CD14-positive monocyte (primary cell): Measurements from ENCODE around the gene SULT1B1. TPM values are rescaled to one million over a fixed set of nuclear protein-coding genes. Genes with fewer than 3 reads are reported as not detected.

Source experiments
- DNase-seq, 3 donors: peaks; one replicate each; pipeline ENCODE4 v3.0.0-alpha.2; 2011 to 2022
- H2AFZ ChIP-seq: 2 replicates; pipeline ENCODE4 v1.6.0; 2012; ENCODE audit warnings: mild to moderate bottlenecking, low read depth, low read length, inconsistent platforms; ENCODE audit not compliant: insufficient read depth, poor library complexity, severe bottlenecking
- H3K27ac ChIP-seq, 2 donors: 1 replicate in 1 of 2; 2 replicates in 1 of 2; pipeline ENCODE4 v1.5.1; 2012 to 2013; ENCODE audit warnings: low read length in 2 of 2, control low read depth in 1 of 2, inconsistent platforms in 1 of 2, low read depth in 1 of 2, mild to moderate bottlenecking in 1 of 2
- H3K27me3 ChIP-seq, 2 donors: one replicate each; pipeline versions ENCODE4 v1.6.0 to v1.6.1; 2011 to 2013; ENCODE audit warnings: low read length in 2 of 2; ENCODE audit not compliant: control insufficient read depth in 2 of 2, insufficient read depth in 2 of 2
- H3K36me3 ChIP-seq, 2 donors: replicated peaks in 1 of 2; 1 replicate in 1 of 2; 2 replicates in 1 of 2; pipeline versions ENCODE4 v1.5.1 to v1.6.1; 2012 to 2013; ENCODE audit warnings: low read length in 2 of 2, control low read depth in 1 of 2, inconsistent platforms in 1 of 2, mild to moderate bottlenecking in 1 of 2; ENCODE audit not compliant: insufficient read depth in 2 of 2, control insufficient read depth in 1 of 2
- H3K4me1 ChIP-seq, 2 donors: 1 replicate in 1 of 2; 2 replicates in 1 of 2; pipeline versions ENCODE4 v1.5.1 to v1.6.1; 2012 to 2013; ENCODE audit warnings: low read length in 2 of 2, control low read depth in 1 of 2, inconsistent platforms in 1 of 2, mild to moderate bottlenecking in 1 of 2, moderate library complexity in 1 of 2; ENCODE audit not compliant: insufficient read depth in 2 of 2, control insufficient read depth in 1 of 2
- H3K4me2 ChIP-seq: replicated peaks from 2 replicates; pipeline ENCODE3; 2012; ENCODE audit warnings: low read length, moderate library complexity, mild to moderate bottlenecking; ENCODE audit not compliant: poor library complexity, severe bottlenecking; ENCODE audit errors: extremely low read depth
- H3K4me3 ChIP-seq, 3 experiments: fragments of 200-600 bp in 1 of 3; sonication (generic) in 1 of 3; replicated peaks in 1 of 3; 1 replicate in 2 of 3; 2 replicates in 1 of 3; pipeline ENCODE4 v1.5.1; 2011 to 2013; ENCODE audit warnings: low read length in 3 of 3, mild to moderate bottlenecking in 3 of 3, control low read depth in 2 of 3, low read depth in 2 of 3, inconsistent platforms in 1 of 3, moderate library complexity in 1 of 3
- H3K79me2 ChIP-seq: 2 replicates; pipeline ENCODE4 v1.6.0; 2012; ENCODE audit warnings: mild to moderate bottlenecking, control low read depth, inconsistent platforms, low read length, moderate library complexity; ENCODE audit not compliant: insufficient read depth
- H3K9ac ChIP-seq: 2 replicates; pipeline ENCODE4 v1.6.0; 2017; ENCODE audit warnings: low read length, mild to moderate bottlenecking; ENCODE audit not compliant: insufficient read depth, poor library complexity, severe bottlenecking
- H3K9me3 ChIP-seq, 2 donors: replicated peaks in 1 of 2; 1 replicate in 1 of 2; 2 replicates in 1 of 2; pipeline versions ENCODE4 v1.5.1 to v1.6.1; 2012 to 2013; ENCODE audit warnings: low read length in 2 of 2, control low read depth in 1 of 2; ENCODE audit not compliant: control insufficient read depth in 1 of 2, insufficient read depth in 1 of 2
- H4K20me1 ChIP-seq: 2 replicates; pipeline ENCODE4 v1.6.0; 2012; ENCODE audit warnings: mild to moderate bottlenecking, low read length, control low read depth, moderate library complexity; ENCODE audit not compliant: insufficient read depth
- H3K27ac Mint-ChIP-seq, 7 donors: one replicate each; pipeline ENCODE4 v1.8.0; 2020; ENCODE audit warnings: mild to moderate bottlenecking in 7 of 7, mixed read lengths in 7 of 7, moderate library complexity in 6 of 7, inconsistent platforms in 2 of 7
- H3K27me3 Mint-ChIP-seq, 3 donors: one replicate each; pipeline ENCODE4 v1.8.0; 2021 to 2022; ENCODE audit warnings: low read depth in 3 of 3, mild to moderate bottlenecking in 3 of 3, mixed read lengths in 3 of 3, moderate library complexity in 3 of 3, inconsistent platforms in 1 of 3
- H3K36me3 Mint-ChIP-seq, 2 donors: one replicate each; pipeline ENCODE4 v1.8.0; 2020; ENCODE audit warnings: mixed read lengths in 2 of 2, inconsistent platforms in 1 of 2, mild to moderate bottlenecking in 1 of 2
- H3K4me1 Mint-ChIP-seq: one replicate; pipeline ENCODE4 v1.8.0; 2020; ENCODE audit warnings: mild to moderate bottlenecking, mixed read lengths
- H3K4me3 Mint-ChIP-seq, 2 donors: one replicate each; pipeline ENCODE4 v1.8.0; 2020; ENCODE audit warnings: mild to moderate bottlenecking in 2 of 2, mixed read lengths in 2 of 2, moderate library complexity in 1 of 2
- H3K9me3 Mint-ChIP-seq, 7 donors: one replicate each; pipeline ENCODE4 v1.8.0; 2020 to 2022; ENCODE audit warnings: mixed read lengths in 7 of 7, mild to moderate bottlenecking in 6 of 7, moderate library complexity in 6 of 7, inconsistent platforms in 2 of 7
- WGBS: methylation state at CpG from one replicate; pipeline ENCODE4 v1.1.5; 2013; ENCODE audit warnings: missing lambda C conversion rate; ENCODE audit not compliant: insufficient coverage; 5-methylcytosine and 5-hydroxymethylcytosine counted together
- intact Hi-C, 2 donors: fragments of 100-400 bp; cut with micrococcal nuclease; formaldehyde crosslinking; loops; one replicate each; pipeline versions ENCODE4 v1.15.0 to v1.15.1; 2023
- polyA plus RNA-seq, 3 donors: library from polyadenylated mRNA; depleted of rRNA in 1 of 3; unstranded in 2 of 3; stranded (reverse) in 1 of 3; fragments of 300-500 nt in 2 of 3; fragments of >200 nt in 1 of 3; fragmentation: Illumina TruSeq in 2 of 3; gene quantifications; 1 replicate in 2 of 3; 2 replicates in 1 of 3; pipeline ENCODE4 v1.2.3, GENCODE V29; 2012 to 2021
- TF ChIP-seq, protein P1 (sequence below): fragments of 200-600 bp; IDR thresholded peaks from one replicate; pipeline ENCODE4 v1.8.0; 2022; ENCODE audit warnings: antibody characterized with exemption, mild to moderate bottlenecking

The SULT1B1 gene
- polyA plus RNA-seq, 3 donors = 3.4 to 15.6 (median 11.2) TPM

GRCh38 chr4:69727926-69728325 is 32.5 kb downstream of the SULT1B1 start:
- peaks cover 4 to 8% (median 5%) of the 10 kb centered on the region in 7 donors for H3K9me3 Mint-ChIP-seq
- no peak overlapping the region for H3K4me3 Mint-ChIP-seq

GRCh38 chr4:69727426-69727825 is 33.0 kb downstream of the SULT1B1 start:
- TF ChIP-seq, protein P1, sequence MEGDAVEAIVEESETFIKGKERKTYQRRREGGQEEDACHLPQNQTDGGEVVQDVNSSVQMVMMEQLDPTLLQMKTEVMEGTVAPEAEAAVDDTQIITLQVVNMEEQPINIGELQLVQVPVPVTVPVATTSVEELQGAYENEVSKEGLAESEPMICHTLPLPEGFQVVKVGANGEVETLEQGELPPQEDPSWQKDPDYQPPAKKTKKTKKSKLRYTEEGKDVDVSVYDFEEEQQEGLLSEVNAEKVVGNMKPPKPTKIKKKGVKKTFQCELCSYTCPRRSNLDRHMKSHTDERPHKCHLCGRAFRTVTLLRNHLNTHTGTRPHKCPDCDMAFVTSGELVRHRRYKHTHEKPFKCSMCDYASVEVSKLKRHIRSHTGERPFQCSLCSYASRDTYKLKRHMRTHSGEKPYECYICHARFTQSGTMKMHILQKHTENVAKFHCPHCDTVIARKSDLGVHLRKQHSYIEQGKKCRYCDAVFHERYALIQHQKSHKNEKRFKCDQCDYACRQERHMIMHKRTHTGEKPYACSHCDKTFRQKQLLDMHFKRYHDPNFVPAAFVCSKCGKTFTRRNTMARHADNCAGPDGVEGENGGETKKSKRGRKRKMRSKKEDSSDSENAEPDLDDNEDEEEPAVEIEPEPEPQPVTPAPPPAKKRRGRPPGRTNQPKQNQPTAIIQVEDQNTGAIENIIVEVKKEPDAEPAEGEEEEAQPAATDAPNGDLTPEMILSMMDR = no peak
- H3K4me1 Mint-ChIP-seq = peaks cover 4% of the 10 kb centered on the region
- peaks cover 4 to 8% (median 5%) of the 10 kb centered on the region in 7 donors for H3K9me3 Mint-ChIP-seq

More at GRCh38 chr4:69727926-69728325, 32.5 kb downstream of the SULT1B1 start:
- no peaks in the 10 kb centered on the region for H3K79me2 ChIP-seq
- TF ChIP-seq, protein P1 = no peak
- H3K27me3 Mint-ChIP-seq = no peaks in the 10 kb centered on the region
- no peak overlapping the region for H3K4me3 ChIP-seq
- no peaks in the 10 kb centered on the region for H3K4me1 ChIP-seq
- no peaks in the 10 kb centered on the region for H3K9me3 ChIP-seq
- H3K4me1 Mint-ChIP-seq = peaks cover 4% of the 10 kb centered on the region
- peaks cover 7 to 14% of the 10 kb centered on the region in 2 donors for H3K36me3 ChIP-seq
- H2AFZ ChIP-seq = no peak overlapping the region
- WGBS = no CpG with 5 or more reads among the region's 2 CpGs
- peaks cover 42 to 54% of the 10 kb centered on the region in 2 donors for H3K36me3 Mint-ChIP-seq
- H3K4me2 ChIP-seq = no peak overlapping the region
- H3K27ac ChIP-seq = no peak overlapping the region
- intact Hi-C loops = no loop called here
- DNase-seq = no peak
- no peaks in the 10 kb centered on the region for H4K20me1 ChIP-seq
- H3K27ac Mint-ChIP-seq = no peak overlapping the region
- H3K9ac ChIP-seq = no peak overlapping the region
- H3K27me3 ChIP-seq = no peaks in the 10 kb centered on the region

More at GRCh38 chr4:69727426-69727825, 33.0 kb downstream of the SULT1B1 start:
- Histone ChIP-seq H3K4me3 (no peak overlapping the region), H4K20me1 (no peaks in the 10 kb centered on the region), H3K9ac (no peak overlapping the region), H3K79me2 (no peaks in the 10 kb centered on the region), H2AFZ (no peak overlapping the region), H3K4me1 (no peaks in the 10 kb centered on the region), H3K27me3 (no peaks in the 10 kb centered on the region), H3K36me3 (peaks cover 7 to 14% of the 10 kb centered on the region in 2 donors), H3K9me3 (no peaks in the 10 kb centered on the region), H3K27ac (no peak overlapping the region), H3K4me2 (no peak overlapping the region)
- no peak for DNase-seq
- Mint-ChIP-seq H3K4me3 (no peak overlapping the region), H3K36me3 (peaks cover 41 to 54% of the 10 kb centered on the region in 2 donors), H3K27me3 (no peaks in the 10 kb centered on the region), H3K27ac (no peak overlapping the region)
- intact Hi-C loops = no loop called here
- WGBS = no CpG with 5 or more reads among the region's 1 CpG
